WI38 (cell line): Measurements from ENCODE around the gene LBR.

Source experiments
- H3K4me3 ChIP-seq: 2 replicates; pipeline ENCODE4 v1.5.1; 2011; ENCODE audit warnings: low read depth, mild to moderate bottlenecking, control low read depth, low read length
- CTCF ChIP-seq: IDR thresholded peaks from 2 replicates; pipeline ENCODE4 v1.5.1; 2012; ENCODE audit warnings: low read depth, mild to moderate bottlenecking, control low read depth, low read length

The LBR gene

GRCh38 chr1:225466848-225467192 lies 39.0 kb upstream of the LBR start:
- H3K4me3 ChIP-seq: no peak overlapping the region
- TF ChIP-seq CTCF: no peak

GRCh38 chr1:225465793-225466517 lies 38.1 kb upstream of the LBR start:
- H3K4me3 ChIP-seq: no peak overlapping the region
- TF ChIP-seq CTCF: no peak

- no peak for TF ChIP-seq CTCF
- H3K4me3 ChIP-seq: no peak overlapping the region
Observed at GRCh38 chr1:225464851-225465792, 37.3 kb upstream of the LBR start.

GRCh38 chr1:225462714-225463574 lies 35.1 kb upstream of the LBR start:
- H3K4me3 ChIP-seq: no peak overlapping the region
- no peak for TF ChIP-seq CTCF

- no peak for TF ChIP-seq CTCF
- no peak overlapping the region for H3K4me3 ChIP-seq
Observed at GRCh38 chr1:225462429-225462713, 34.5 kb upstream of the LBR start.

GRCh38 chr1:225461533-225462428 lies 33.9 kb upstream of the LBR start:
- no peak for TF ChIP-seq CTCF
- H3K4me3 ChIP-seq: no peak overlapping the region
